NCI-H1694 treated with DMSO at 0.1 percent for 48 hours (cell line): Measurements from ENCODE around the gene HASPIN.

Source experiments
- DNase-seq: peaks from one replicate; lab custom pipeline; 2025; lab: John Stamatoyannopoulos, UW

Gene HASPIN

DNA sequence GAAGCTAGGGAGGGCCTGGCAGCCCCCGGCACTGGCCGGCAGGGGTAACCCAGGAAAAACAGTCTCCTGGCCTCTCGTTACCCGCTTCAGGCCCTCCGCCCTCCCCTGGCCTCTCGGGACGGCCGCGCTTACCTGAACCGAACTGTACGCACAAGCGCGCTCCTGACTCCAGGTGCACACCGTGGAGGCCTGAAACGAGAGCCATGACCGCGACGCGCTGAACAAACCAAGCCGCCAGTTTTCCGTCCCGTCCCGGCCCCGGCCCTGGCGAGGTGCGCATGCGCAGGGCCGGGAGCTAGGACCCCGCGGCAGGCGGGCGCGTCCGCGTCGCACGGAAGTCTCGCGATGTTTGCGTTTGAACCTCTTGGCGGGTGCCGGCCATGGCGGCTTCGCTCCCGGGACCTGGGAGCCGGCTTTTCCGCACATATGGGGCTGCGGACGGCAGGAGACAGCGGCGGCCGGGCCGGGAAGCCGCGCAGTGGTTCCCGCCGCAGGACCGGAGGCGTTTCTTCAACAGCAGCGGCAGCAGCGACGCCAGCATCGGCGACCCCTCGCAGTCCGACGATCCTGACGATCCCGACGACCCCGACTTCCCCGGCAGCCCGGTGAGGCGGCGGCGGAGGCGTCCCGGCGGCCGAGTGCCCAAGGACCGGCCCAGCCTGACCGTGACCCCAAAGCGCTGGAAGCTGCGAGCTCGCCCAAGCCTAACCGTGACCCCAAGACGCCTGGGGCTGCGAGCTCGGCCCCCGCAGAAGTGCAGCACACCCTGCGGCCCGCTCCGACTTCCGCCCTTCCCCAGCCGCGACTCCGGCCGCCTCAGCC is at the start of gene HASPIN:
TSS of gene HASPIN (plus strand) at position 348 of the 822 bp plus-strand sequence. CDS start at position 381, 33 bp downstream.
- DNase-seq: peak; percentile 75

GRCh38 chr17:3675886-3676285 is 47.8 kb upstream of the HASPIN start:
- no peak for DNase-seq

DNA sequence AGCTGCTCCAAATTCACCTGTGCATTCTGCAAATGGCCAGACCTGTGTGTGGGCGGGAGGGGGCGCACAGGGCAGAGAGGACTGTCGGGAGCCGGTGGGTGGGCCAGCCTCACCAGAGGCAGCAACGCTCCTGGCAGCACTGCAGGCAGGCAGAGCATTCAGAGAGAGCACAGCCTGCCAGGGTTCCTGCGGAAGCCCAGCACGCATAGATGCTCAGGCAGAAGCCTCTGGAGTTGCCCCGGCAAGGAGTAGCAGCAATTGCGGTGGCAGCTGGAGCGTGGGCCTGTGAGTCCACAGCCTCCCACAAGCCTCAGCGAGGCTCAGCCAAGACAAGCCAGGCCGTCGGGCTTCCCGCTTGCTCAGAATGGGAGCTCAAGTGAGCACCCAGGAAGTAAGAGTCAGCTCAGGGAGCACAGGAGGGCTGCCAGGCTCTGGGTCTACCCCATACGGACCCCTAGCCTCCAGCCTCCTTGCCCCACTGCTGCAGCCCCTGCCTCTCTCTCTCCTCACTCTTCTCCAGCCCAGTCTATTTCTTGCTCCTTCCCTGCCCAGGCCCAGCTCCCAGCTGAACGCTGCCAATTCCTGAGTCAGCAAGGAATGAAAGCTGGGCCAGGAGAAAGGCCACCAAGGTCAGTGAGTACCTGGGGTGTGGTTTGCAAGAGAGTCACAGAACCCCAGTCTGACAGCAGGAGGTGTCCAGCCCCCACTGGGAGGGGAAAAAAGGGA is 45.4 kb upstream of the HASPIN start:
- no peak for DNase-seq

- DNase-seq: no peak
Measured at GRCh38 chr17:3678821-3679530, 44.7 kb upstream of the HASPIN start.

DNA sequence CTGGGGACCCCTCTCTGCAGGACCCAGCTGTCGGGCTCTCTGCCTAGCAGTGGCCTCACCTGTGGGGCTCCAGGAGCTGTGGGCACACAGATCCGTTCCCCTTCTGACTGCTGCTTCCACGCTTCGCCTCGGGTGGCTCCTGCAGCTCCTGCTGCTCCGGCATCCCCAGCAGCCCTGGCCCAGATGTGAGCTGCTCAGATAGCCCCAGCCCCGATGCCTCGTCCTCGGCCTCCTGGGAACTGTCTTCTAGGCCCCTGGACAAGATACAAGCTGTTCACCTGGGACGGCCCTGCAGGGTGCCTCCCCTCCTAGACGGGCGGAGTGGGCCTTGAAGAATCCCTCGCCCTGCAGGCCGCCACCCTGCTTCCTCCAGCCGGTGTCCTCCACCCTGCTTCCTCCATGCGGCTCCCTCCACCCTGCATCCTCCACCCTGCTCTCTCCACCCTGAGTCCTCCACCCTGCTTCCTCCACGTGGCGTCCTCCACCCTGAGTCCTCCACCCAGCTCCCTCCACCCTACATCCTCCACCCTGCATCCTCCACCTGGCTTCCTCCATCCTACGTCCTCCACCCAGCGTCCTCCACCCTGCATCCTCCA is 44.1 kb upstream of the HASPIN start:
- no peak for DNase-seq

DNA sequence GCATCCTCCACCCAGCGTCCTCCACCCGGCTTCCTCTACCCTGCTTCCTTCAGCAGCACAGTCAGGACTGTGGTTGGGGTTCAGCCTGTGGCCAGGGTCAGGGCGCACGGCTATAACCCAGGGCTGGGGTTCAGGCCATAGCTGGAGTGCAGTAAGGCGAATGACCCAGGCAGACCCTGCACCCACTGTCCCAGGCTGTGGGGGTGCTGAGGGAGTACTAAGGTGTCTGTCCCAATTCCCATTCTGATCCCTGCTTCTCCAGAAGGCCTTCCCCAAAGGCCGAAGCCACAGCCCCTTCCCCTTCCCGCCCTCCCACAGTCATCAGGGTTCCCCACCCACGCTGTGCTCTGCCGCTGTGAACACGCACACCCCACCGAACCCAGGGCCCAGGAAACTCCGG is 42.6 kb upstream of the HASPIN start:
- DNase-seq: no peak

DNA sequence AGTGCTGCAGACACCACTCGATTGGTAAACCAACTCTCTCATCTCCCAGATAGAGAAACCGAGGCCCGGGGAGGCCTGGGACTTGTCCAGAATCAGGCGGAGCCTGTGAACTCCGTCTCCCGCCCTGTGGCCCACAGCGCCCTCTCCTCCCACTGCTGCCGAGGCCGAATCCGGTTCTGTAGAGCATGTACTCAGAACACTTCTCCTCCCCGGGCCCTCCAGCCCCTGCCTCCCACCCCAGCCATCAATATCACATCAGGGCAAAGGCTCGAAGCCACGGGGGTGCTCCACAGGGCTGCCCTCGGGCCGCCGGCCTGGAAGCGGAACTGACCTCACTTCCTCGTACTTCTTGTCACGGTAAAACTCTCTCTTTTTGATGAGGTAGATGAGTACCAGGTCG is 42.1 kb upstream of the HASPIN start:
- DNase-seq: no peak

DNA sequence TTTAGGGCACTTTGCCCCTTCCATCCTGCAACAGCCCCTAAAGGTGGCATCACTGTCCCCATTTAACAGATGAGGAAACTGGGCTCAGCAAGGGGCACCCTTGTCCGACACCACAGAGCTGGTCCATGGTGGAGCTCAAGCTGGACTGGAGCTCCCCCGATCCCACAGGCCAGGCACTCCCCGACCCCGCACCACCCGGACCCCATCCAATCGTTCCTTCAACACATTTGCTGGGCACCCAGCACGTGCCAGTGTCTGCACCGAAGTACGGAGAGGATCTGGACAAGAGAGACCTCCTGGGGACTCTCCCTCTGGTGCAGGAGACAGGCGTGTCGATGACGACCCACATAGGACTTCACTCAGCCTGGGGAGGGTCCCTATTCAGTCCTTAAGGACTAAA is 41.7 kb upstream of the HASPIN start:
- DNase-seq: no peak

DNA sequence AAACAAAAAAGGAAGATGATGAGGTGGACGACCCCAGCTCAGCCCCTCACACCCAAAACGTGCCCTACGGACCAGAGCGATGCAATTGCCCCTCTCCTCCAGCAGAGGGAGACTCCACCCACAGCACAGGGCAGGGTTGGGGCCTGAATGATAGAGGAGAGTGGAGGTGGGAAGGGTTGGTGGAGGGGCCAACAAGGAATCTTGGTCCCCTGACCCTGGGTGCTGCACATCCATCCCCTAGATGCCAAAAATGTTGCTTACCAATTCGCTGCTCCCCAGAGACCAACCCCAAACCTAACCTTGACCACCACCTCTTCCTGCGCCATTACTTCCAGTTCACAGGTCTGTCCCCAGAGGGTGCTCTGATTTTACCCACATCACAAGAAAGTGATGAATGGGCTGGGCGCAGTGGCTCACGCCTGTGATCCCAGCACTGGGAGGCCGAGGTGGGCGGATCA is 40.6 kb upstream of the HASPIN start:
- no peak for DNase-seq

DNA sequence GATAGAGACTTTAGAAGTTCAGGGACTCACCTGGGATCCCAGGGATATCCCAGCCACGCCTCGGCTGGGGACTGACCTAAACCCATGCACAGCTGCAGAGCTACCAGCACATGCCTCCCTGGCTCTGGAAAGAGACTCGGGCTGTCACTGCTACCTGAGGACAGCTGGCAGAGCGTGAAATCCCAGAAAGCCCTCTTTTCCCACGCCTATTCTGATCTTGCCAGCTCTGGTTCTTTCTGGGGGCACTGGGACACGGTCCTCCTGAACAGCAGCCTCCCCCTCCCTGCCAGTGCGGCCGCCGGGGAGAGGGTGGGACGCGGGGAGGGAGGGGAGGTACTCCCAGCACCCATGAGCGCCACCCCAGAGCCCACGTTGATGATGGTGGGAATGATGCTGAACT is 38.5 kb upstream of the HASPIN start:
- DNase-seq: no peak

GRCh38 chr17:3688027-3688553 is 35.6 kb upstream of the HASPIN start:
- no peak for DNase-seq

DNA sequence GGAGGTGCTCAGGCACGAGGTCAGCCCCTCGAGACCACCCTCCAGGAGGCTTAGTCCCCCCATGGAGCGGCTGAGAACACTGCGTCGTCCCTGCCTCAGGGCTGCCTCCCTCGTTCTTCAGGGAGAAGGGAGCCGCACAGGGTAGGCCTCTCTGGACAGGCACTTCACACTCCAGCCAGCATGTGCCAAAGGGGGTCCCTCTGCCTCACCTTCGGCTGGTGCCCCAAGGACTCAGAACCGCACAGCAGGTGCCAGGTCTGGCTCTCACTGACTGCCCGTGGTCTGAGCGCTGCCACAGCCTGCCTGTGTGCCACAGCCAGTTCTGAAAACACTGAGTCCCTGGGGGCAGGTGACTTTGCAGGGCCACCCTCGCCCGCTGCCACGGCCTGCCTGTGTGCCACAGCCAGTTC is 34.8 kb upstream of the HASPIN start:
- no peak for DNase-seq

DNA sequence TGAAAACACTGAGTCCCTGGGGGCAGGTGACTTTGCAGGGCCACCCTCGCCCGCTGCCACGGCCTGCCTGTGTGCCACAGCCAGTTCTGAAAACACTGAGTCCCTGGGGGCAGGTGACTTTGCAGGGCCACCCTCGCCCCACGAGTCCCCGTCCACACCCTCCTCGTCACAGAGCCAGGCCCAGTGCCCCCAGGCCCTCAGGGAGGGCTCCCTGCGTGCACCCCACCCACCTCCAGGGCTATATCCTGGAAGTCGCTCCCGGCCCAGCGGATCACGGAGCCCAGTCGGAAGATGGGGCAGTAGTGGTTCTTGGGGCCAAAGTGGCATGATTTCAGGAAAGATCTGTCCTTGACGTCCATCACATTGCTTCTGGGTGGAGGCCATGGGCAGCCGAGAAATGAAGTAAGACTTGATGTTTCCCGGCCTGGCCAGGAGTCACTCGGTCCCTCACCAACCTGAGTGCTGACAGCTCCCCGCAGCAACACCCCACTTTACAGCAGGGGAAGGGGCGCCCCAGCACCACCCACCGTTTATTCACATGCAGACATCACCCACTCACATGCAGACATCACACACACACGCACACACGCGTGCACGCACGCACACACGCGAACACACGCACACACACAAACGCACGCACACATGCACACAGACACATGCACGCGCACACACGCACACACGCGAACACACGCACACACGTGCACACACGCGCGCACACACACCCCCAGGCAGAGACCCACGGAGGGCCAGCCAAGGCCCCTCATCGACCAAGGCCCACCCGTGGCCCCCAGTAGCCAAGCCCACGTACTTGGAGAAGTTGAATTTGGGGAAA is 34.2 kb upstream of the HASPIN start:
- no peak for DNase-seq

DNA sequence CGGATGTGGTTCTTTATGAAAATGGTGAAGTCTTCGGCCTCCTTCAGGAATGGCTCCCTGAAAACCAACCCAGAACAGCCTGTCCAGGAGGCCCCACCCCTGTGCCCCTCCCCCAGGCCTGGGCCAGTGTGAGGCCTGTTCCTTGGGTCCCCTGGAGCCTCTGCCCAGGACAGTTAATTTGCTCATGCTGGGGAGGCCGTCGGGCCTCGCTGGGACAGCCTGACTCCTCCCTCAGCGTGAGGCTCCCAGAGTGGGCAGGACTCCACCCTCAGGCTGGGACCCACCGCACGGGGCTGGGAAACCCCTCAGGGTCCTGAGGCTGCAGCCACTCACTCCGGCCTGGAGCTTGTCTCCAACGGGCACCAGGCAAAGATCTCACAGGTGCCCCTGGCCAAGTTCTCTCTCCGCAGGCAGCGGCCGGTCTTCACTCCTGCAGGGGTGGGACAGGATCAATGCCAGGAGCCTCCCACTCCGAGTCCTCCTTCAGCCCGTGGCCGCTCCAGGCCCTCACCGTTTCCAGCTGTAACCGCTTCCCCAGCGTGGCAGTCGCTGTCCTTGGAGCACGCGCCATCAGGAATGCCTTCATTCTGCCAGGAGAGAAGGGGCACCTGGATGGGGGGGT is 33.5 kb upstream of the HASPIN start:
- no peak for DNase-seq

DNA sequence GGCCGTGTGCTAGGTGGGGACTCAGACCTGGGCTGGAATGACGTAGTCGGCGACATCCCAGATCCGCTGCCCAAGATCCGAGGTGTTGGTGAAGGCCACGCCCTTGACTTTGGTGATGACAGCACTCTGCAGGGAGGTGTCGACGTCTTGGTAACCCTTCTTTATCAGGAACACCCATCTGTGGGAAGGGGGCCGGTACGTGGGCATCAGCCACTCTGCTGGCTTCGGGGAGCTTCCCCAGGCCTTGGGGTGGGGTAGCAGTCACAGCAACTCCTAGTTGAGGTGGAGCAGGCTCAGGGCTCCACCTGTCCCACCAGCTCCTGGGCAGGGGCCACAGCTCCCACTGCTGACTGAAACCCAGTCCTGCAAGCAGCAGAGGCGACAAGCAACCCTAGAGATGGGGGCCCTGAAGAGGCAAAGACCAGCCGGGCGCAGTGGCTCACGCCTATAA is 32.1 kb upstream of the HASPIN start:
- DNase-seq: no peak

DNA sequence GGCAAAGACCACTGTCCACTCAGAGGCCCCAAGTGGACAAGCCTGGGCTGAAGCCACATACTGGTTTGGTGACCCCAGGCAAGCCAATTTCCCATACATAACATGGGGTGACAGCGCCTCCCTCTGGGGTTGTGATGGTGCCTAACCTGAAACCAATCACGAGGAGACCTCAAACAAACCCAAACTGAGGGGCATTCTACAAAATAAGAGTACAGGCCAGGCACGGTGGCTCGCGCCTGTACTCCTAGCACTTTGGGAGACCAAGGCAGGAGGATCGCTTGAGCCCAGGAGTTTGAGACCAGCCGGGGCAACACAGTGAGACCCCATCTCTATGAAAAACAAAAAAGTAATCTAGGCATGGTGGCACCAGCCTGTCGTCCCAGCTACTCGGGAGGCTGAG is 31.4 kb upstream of the HASPIN start:
- no peak for DNase-seq

DNA sequence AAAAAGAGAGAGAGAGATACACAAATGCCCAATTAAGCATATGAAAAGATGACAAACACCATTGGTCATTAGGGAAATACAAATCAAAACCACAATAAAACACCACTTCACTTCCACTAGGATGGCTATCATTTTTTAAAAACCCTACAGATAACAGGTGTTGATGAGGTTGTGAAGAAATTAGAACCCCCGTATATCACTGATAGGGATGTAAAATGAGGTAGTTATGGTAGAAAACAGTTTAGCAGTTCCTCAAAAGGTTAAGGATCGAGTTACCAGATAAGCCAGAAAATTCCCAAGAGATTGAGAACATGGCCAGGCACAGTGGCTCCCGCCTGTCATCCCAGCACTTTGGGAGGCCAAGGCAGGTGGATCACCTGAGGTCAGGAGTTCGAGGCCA is 30.6 kb upstream of the HASPIN start:
- no peak for DNase-seq

DNA sequence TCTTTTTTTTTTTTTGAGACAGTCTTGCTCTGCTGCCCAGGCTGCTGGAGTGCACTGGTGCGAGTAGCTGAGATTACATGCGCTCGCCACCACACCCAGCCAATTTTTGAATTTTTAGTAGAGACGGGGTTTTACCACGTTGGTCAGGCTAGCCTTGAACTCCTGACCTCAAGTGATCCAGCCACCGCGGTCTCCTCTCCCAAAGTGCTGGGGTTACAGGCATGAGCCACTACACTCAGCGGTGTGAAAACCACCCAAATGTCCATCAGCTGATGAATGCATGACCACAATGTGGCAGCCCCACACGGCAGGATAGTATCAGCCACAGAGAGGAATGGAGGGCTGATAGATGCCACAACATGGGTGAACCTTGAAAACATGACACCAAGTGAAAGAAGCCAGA is 29.9 kb upstream of the HASPIN start:
- DNase-seq: no peak

DNA sequence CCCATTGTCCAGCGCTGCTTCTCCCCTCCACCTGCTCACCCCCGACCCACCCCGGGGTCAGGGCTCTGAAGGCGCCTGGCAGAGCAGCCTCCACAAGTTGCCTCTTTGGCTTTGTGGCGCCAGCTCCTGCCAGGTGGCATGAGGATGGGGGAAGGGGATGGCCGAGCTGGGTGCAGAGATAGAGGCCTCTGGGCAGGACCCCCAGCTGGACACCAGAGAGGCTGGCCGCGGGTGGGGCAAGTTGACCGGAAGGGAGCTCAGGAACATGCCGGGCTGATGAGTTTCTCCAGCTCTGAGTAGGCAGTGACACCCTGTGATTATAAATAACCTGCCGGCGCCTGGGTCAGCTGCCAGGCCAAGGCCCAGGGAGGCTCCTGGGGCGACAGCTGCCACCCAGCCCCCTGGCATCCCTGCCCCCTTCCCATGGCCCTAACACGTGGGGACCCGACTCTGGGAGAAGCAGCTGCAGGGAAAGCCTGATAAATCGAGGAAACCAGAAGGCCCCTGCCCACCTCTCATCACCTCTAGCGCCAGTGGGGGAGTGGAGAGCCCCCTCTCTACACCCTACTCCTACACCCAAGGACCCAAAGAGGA is 28.5 kb upstream of the HASPIN start:
- DNase-seq: no peak

DNA sequence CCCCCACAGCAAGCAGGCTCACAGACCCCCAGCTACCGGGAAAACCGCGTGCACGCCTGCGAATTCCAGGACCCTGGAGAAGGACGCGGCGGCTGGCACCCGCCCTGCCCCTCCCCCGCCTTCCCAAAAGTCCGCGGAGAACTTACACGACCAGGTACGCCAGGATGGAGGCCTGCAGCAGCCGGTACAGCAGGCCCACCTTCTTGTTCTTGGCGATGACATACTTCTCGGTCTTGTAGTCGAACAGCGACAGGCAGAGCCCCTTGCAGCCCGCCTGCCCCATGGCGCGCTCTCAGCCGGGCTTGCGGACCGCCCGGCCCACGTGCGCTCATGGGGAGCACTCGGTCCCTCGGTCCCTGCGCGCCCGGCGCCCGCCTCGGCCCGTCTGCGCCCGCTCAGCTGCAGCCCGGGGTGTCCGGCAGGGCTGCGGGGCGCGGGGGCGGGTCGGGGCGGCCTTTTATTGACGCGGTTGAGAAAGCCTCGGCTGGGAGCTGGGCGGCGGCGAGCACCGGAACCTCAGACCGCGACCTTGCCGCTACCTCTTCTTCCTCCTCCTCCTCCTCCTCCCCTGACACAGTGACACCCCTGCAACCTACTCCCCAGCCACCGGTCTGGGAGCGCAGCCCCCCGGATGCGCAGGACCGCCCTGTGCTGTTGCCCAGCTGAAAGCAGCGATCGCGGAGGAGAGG is 27.8 kb upstream of the HASPIN start, which contains the start of gene P2RX5:
TSS of gene P2RX5 (minus strand) at position 433 of the 689 bp plus-strand sequence. CDS start at position 283, 150 bp downstream.
- no peak for DNase-seq
